Common myeloid progenitor, CD34-positive (primary cell): ENCODE results near the gene DLGAP4.

Experiments used
- CTCF ChIA-PET: fragments of 350-600 bp; sonication (Branson Sonifier 250); formaldehyde crosslinking; loops from one replicate; lab custom pipeline; 2021; ENCODE audit warnings: antibody characterized with exemption; lab: Charles Lee
- POLR2A ChIA-PET: fragments of 350-600 bp; sonication (Branson Sonifier 250); formaldehyde crosslinking; loops from one replicate; lab custom pipeline; 2021; ENCODE audit warnings: antibody characterized with exemption; lab: Charles Lee
- DNase-seq, 3 donors: peaks; one replicate each; pipeline versions ENCODE4 v3.0.0 to v3.0.0-alpha.2; 2013
- H3K27ac ChIP-seq, 2 experiments: 1 replicate in 1 of 2; 2 replicates in 1 of 2; pipeline ENCODE4 v1.7.0; 2013; ENCODE audit warnings: inconsistent platforms in 2 of 2, low read length in 2 of 2, mild to moderate bottlenecking in 2 of 2, low read depth in 1 of 2, moderate library complexity in 1 of 2; ENCODE audit not compliant: severe bottlenecking in 2 of 2, insufficient read depth in 1 of 2, poor library complexity in 1 of 2
- H3K27me3 ChIP-seq, 5 experiments: replicated peaks in 2 of 5; 1 replicate in 3 of 5; 2 replicates in 2 of 5; pipeline versions ENCODE4 v1.6.1 to v1.7.0; 2013; ENCODE audit warnings: low read length in 4 of 5, mild to moderate bottlenecking in 2 of 5, moderate library complexity in 2 of 5, inconsistent platforms in 1 of 5; ENCODE audit not compliant: insufficient read depth in 5 of 5, control insufficient read depth in 4 of 5
- H3K36me3 ChIP-seq, 4 experiments: 1 replicate in 2 of 4; 2 replicates in 2 of 4; pipeline versions ENCODE4 v1.6.1 to v1.7.0; 2013; ENCODE audit warnings: low read length in 3 of 4, control low read depth in 1 of 4, mild to moderate bottlenecking in 1 of 4; ENCODE audit not compliant: control insufficient read depth in 4 of 4, insufficient read depth in 4 of 4
- H3K4me1 ChIP-seq, 4 experiments: 1 replicate in 3 of 4; 2 replicates in 1 of 4; pipeline versions ENCODE4 v1.6.1 to v1.7.1; 2013; ENCODE audit warnings: low read length in 3 of 4, mild to moderate bottlenecking in 3 of 4, control low read depth in 1 of 4, inconsistent platforms in 1 of 4, moderate library complexity in 1 of 4; ENCODE audit not compliant: control insufficient read depth in 4 of 4, insufficient read depth in 4 of 4; ENCODE audit errors: control extremely low read depth in 1 of 4
- H3K4me3 ChIP-seq, 7 experiments: 1 replicate in 4 of 7; 2 replicates in 3 of 7; pipeline versions ENCODE4 v1.5.1 to v1.7.0; 2013; ENCODE audit warnings: mild to moderate bottlenecking in 7 of 7, low read length in 6 of 7, moderate library complexity in 6 of 7, inconsistent platforms in 2 of 7, low read depth in 2 of 7, control low read depth in 1 of 7; ENCODE audit not compliant: insufficient read depth in 4 of 7, control insufficient read depth in 1 of 7; ENCODE audit errors: extremely low read depth in 1 of 7
- H3K9me3 ChIP-seq, 5 experiments: 1 replicate in 4 of 5; 2 replicates in 1 of 5; pipeline versions ENCODE4 v1.6.1 to v1.7.1; 2013; ENCODE audit warnings: low read length in 4 of 5, mild to moderate bottlenecking in 2 of 5, inconsistent platforms in 1 of 5, low read depth in 1 of 5, moderate library complexity in 1 of 5; ENCODE audit not compliant: control insufficient read depth in 4 of 5, insufficient read depth in 2 of 5; ENCODE audit errors: control extremely low read depth in 1 of 5
- WGBS: methylation state at CpG from one replicate; pipeline ENCODE4 v1.1.5; 2013; ENCODE audit not compliant: insufficient coverage; 5-methylcytosine and 5-hydroxymethylcytosine counted together

DLGAP4 gene

DNA sequence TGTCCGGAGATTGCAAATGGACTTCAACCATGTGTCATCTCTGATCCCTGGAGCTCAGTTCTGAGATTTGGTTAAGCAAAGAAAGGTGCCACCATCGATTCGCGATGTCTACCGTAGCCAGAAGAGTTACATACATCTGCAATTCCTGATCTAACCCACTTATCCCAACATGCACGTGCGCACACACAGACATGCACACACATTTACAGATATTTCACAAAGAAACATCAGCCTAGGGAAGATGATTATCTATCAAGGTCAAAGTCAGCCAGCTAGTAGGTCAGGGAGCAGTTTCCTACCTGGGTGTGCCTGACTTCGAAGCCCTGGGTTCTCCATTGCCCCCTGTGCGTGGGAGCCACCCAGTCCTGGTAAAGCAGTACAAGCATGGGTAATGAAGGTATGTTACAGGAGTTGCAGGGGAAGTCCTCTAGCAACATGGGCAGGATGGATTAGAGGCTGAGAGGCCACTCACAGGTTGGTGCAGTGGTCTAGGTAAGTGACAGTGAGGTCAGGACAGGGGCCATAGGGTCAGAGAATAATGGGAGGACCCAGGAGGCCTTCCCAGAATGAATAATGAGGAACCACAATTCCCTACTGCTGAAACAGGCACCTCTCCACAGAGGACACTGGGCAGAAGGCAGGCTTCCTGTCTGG lies 150.0 kb downstream of the DLGAP4 start:
- H3K27me3 ChIP-seq: peaks cover 0 to 6% (median 0%) of the 10 kb centered on the region in 5 experiments
- H3K36me3 ChIP-seq: no peaks in the 10 kb centered on the region
- ChIA-PET POLR2A (no interaction called here), CTCF (no interaction called here)
- DNase-seq: no peak
- H3K4me1 ChIP-seq: peaks cover 0 to 6% (median 6%) of the 10 kb centered on the region in 4 experiments
- H3K9me3 ChIP-seq: no peaks in the 10 kb centered on the region
- no peak overlapping the region for H3K4me3 ChIP-seq
- 98% methylated on average over 6 of the region's 9 CpGs for WGBS
- H3K27ac ChIP-seq: no peak overlapping the region

DNA sequence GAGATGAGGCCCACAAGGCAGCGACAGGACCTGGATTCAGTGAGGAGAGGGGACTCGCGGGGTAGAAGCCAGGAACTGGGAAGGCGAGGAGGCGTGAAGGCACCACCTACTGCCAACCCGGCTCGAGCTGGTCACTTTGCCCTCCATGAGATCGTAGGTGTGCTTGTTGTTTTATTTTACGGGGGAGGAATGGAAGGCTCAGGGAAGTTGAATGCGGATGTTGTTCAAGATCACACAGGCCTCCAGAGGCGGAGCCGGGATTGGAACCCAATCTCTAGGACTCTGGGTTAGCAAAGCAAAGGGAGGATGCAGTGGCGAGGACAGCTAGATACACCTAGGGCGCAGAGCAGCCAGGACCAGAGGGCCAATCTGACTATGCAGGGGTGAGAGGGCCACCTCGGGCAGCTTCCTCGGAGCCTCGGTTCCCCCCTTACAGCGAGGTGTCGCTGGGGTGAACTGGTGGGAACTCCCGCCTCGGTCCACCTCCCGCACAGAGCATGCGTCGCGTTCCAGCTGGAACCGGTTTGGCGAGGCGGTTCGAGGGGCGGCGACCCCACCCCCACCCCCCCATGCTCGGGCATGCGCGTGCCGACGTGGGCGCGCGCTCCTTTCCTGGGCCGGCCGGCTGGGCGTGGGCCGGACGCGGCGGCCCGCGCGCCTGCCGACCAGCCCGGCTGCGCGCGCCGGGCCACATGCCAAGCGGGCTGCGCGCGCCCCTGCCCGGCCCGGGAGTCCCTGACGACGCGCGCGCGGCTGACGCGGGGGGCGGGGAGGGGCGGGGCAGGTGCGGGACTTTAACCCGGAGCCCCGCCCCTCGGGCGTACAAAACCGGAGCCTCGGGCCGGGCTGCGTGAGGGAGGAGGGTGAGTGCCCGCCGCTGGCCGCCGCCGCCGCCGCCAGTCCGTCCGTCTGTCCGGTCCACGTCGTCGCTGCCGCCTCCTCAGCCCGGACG lies 154.8 kb downstream of the DLGAP4 start:
- Histone ChIP-seq H3K4me3 (peak overlapping the region; percentile 27 to 94 (median 75)), H3K9me3 (no peaks in the 10 kb centered on the region), H3K27me3 (peaks cover 0 to 2% (median 0%) of the 10 kb centered on the region in 5 experiments), H3K27ac (no peak overlapping the region), H3K36me3 (no peaks in the 10 kb centered on the region), H3K4me1 (peaks cover 0 to 42% (median 33%) of the 10 kb centered on the region in 4 experiments)
- ChIA-PET POLR2A (no interaction called here), CTCF (no interaction called here)
- DNase-seq: peak; percentile 87 to 93 (median 91)
- 30% methylated on average over 38 of the region's 96 CpGs for WGBS

DNA sequence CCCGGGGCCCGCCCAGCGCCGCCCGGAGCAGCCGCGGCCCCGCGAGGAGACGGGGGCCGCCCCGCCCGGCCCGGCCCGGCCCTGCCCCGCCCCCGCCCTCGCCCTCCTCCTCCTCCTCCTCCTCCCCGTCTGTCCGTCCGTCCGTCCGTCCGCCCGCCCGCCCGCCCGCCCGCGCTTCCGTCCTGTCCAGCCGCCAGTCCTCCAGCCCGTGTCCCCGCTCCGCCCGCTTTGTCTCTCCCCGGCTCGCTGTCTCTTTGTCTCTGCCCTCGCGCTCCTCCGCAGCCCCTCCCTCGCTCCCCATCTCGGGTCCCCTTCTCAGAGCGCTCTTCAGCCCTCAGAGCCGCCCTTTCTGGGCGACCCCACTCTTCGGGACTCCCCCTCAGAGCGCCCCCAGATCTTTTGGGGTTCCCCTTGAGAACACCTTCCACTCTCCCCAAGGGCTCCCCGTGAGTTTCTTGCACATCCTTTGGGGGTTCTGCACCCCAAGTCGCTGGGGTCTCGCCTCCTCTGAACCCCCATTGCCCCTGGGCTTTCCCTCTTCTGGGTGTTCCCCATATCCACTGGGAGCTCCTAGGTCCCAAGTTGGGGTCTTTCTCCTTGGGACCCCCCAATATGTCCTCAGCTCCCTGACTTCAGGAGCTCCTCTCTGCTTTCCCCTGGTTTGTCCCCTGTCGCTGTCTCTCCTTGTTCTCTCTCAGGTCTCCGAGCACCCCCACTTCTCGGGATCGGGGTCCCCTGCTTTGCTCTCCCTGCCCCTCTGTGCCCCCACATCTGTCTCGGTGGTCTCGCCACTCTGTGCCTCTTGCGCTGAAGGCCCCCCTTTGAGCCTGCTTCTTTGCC lies 155.7 kb downstream of the DLGAP4 start:
- peak overlapping the region in 1 of 2 experiments; percentile 73 for H3K27ac ChIP-seq
- H3K4me3 ChIP-seq: peak overlapping the region; percentile 71 to 94 (median 75)
- H3K27me3 ChIP-seq: no peaks in the 10 kb centered on the region
- H3K36me3 ChIP-seq: no peaks in the 10 kb centered on the region
- ChIA-PET POLR2A (interaction anchor here (0.7 kb wide), 1 partner anchor 72 kb away, joined by 4 read pairs; no protein-coding TSS in a partner anchor), CTCF (no interaction called here)
- WGBS: under 1% methylated on average over 21 of the region's 58 CpGs
- peak in 2 of 3 donors; percentile 35 to 50 for DNase-seq
- peaks cover 0 to 45% (median 34%) of the 10 kb centered on the region in 4 experiments for H3K4me1 ChIP-seq
- no peaks in the 10 kb centered on the region for H3K9me3 ChIP-seq

DNA sequence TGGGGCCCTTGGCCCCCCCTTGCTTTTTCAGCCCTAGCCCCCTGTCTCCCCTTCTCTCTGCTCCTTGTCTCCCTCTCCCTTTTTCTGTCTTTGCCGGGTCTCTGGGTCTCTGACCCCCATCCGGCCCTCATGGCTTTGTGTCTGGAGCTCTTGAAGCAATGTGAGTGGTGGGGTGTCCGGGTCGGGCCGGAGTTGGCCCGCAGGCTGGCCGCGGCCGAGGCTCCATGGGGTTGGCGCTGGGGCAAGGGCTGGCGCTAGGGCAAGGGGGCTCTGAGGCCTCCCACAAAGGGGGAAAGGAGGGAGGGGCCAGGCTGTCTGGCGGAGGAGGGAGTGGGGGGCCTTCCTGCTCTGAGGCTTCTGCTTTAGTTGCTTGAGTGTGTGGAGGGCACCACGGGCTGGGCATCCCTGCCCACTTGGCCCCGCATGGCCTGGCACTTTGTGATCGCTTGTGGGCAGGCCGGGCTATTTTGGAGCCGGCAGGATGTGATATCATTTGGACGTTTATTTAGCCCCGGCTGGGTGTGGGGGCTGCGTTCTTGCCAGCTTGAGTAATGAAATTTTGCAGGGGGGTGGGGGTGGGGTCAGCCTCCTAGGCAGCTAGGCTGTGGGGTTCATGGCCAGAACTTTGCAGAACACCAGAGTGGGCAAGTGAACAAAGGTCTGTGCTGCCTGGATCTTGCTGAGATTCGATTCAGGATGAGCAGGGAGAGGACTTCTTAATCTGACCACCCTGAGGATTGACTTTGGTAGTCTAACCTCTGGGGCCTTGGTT lies 156.5 kb downstream of the DLGAP4 start:
- 3% methylated on average over 20 of the region's 21 CpGs for WGBS
- peak overlapping the region; percentile 71 to 94 (median 75) for H3K4me3 ChIP-seq
- DNase-seq: peak in 2 of 3 donors; percentile 44 to 55
- CTCF ChIA-PET: interaction anchor here (0.9 kb wide), 1 partner anchor 10 kb away, joined by 3 read pairs; no protein-coding TSS in a partner anchor
- peak overlapping the region in 1 of 2 experiments; percentile 73 for H3K27ac ChIP-seq
- H3K4me1 ChIP-seq: peaks cover 1 to 53% (median 42%) of the 10 kb centered on the region in 4 experiments
- POLR2A ChIA-PET: interaction anchor here (0.6 to 0.7 kb wide), 2 partner anchors 23 to 71 kb away, joined by 4 to 5 read pairs; no protein-coding TSS in a partner anchor
- H3K27me3 ChIP-seq: no peaks in the 10 kb centered on the region
- no peaks in the 10 kb centered on the region for H3K36me3 ChIP-seq
- H3K9me3 ChIP-seq: no peaks in the 10 kb centered on the region

DNA sequence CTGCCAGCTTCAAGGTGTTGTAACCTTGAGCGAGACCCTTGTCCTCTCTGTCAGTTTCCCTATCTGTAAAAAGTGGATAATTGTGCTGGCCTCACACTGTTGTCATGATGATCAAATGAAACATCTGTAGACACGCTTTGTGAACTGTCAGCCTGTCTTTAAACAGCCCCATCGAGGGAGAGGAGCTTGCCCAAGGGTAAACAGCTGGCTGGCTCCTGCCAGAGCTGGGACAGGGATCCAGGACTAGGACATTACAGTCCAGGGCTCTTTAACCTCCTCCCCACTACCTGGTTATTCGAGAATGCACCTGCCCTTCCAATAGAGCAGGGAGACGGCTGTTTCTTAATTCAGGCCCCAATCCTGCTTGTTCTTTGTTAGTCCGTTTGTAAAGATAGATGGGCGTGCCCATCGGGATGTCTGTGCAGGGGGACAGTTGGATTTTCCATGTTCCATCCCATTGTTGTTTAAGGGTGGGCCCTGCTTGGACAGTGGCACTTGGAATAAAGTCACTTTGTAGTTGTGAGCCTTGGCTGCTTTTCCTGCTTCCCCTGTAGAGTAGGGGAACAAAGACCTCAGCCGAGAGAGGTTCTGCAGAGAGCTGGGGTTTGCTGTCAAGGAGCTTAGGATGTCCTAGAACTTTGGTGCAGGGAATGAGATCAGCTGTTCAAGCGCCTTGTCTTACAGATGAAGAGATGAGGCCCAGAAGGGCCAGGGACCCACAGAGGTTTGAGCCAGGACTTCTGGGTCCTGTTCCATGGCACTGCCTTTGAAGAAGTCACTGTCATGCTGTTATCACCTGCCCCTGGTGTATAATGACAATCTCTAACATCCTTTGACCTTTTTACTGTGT lies 157.3 kb downstream of the DLGAP4 start:
- Histone ChIP-seq H3K4me3 (peak overlapping the region in 6 of 7 experiments; percentile 28 to 84 (median 74)), H3K4me1 (peaks cover 1 to 61% (median 49%) of the 10 kb centered on the region in 4 experiments), H3K9me3 (no peaks in the 10 kb centered on the region), H3K36me3 (no peaks in the 10 kb centered on the region), H3K27ac (no peak overlapping the region), H3K27me3 (no peaks in the 10 kb centered on the region)
- ChIA-PET POLR2A (interaction anchor here (0.6 kb wide), 1 partner anchor 22 kb away, joined by 5 read pairs; no protein-coding TSS in a partner anchor), CTCF (interaction anchor here (0.9 to 2.2 kb wide), 6 partner anchors 9 to 43 kb away, joined by 3 to 6 read pairs (median 4); no protein-coding TSS in a partner anchor)
- no peak for DNase-seq
- WGBS: 84% methylated on average over 9 of the region's 10 CpGs
